Measurements from ENCODE around the gene GPR3.

The GPR3 gene

GRCh38 chr1:27372808-27373690 lies 19.4 kb upstream of the GPR3 start:
- TF ChIP-seq TAF1 (IDR thresholded peaks at IDR 0.05; ENCODE audit: low read depth, low read length) (no peak), POLR2AphosphoS5 (IDR thresholded peaks at IDR 0.05; ENCODE audit: low read depth, low read length) (no peak), PAX5 (IDR thresholded peaks at IDR 0.05; ENCODE audit: insufficient read depth, low read length, severe bottlenecking) (no peak), POU2F2 (IDR thresholded peaks at IDR 0.05; ENCODE audit: low read depth, low read length) (no peak), SPI1 (IDR thresholded peaks at IDR 0.05; ENCODE audit: low read depth, low read length) (no peak), POLR2A (IDR thresholded peaks at IDR 0.05; ENCODE audit: low read depth, low read length) (no peak)
- no peak for FAIRE-seq

GRCh38 chr1:27374362-27375086 lies 17.9 kb upstream of the GPR3 start, which contains the start of gene FCN3:
FCN3 (minus strand) TSS chr1:27374824; CDS start chr1:27374818, 6 bp downstream.
- FAIRE-seq, result no peak
- TF ChIP-seq SPI1 (IDR thresholded peaks at IDR 0.05; ENCODE audit: low read depth, low read length), result no peak
- no peak for TF ChIP-seq POLR2A (IDR thresholded peaks at IDR 0.05; ENCODE audit: low read depth, low read length)
- TF ChIP-seq POLR2AphosphoS5 (IDR thresholded peaks at IDR 0.05; ENCODE audit: low read depth, low read length), result no peak
- TF ChIP-seq POU2F2 (IDR thresholded peaks at IDR 0.05; ENCODE audit: low read depth, low read length), result no peak
- TF ChIP-seq TAF1 (IDR thresholded peaks at IDR 0.05; ENCODE audit: low read depth, low read length), result no peak
- TF ChIP-seq PAX5 (IDR thresholded peaks at IDR 0.05; ENCODE audit: insufficient read depth, low read length, severe bottlenecking), result no peak
- no peak for DNase-seq (ENCODE audit: insufficient read length, low spot score)

More at GRCh38 chr1:27372808-27373690, 19.4 kb upstream of the GPR3 start:
- DNase-seq (ENCODE audit: insufficient read length, low spot score), result no peak

- TF ChIP-seq SPI1 (IDR thresholded peaks at IDR 0.05; ENCODE audit: low read depth, low read length) (no peak), POLR2AphosphoS5 (IDR thresholded peaks at IDR 0.05; ENCODE audit: low read depth, low read length) (no peak), PAX5 (IDR thresholded peaks at IDR 0.05; ENCODE audit: insufficient read depth, low read length, severe bottlenecking) (no peak), TAF1 (IDR thresholded peaks at IDR 0.05; ENCODE audit: low read depth, low read length) (no peak), POU2F2 (IDR thresholded peaks at IDR 0.05; ENCODE audit: low read depth, low read length) (no peak), POLR2A (IDR thresholded peaks at IDR 0.05; ENCODE audit: low read depth, low read length) (no peak)
- DNase-seq (ENCODE audit: insufficient read length, low spot score) (no peak), FAIRE-seq (no peak)
Observed at GRCh38 chr1:27377760-27378495, 14.5 kb upstream of the GPR3 start.

DNA sequence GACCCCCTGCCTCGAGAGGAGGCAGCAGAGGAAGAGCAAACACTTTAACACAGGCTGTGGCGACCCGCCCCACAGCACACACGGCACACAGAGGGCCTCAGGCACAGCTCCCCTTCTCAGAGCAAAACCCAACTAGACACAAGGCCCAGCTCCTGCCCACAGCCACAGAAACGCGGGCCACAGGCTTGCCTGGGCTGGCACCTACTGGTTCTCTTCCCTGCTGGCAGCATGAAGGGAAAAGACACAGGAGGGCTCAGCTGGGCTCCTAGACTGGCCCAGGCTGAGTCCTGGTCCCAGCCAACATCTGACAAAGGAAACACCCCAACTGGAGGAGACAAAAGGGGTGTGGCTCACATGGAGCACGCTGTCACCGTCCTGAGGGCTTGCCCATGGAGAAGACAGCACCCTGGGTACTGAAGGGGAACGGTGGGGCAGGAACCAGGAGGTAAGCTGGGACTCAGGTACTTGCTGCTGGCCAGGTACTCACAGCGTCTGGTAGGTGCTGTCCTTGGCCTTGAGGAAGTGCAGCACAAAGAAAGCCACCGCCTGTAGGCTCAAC lies 12.8 kb upstream of the GPR3 start:
- TF ChIP-seq POLR2AphosphoS5 (IDR thresholded peaks at IDR 0.05; ENCODE audit: low read depth, low read length) (no peak), PAX5 (IDR thresholded peaks at IDR 0.05; ENCODE audit: insufficient read depth, low read length, severe bottlenecking) (no peak)
- FAIRE-seq, result no peak
- DNase-seq (ENCODE audit: insufficient read length, low spot score), result no peak

DNA sequence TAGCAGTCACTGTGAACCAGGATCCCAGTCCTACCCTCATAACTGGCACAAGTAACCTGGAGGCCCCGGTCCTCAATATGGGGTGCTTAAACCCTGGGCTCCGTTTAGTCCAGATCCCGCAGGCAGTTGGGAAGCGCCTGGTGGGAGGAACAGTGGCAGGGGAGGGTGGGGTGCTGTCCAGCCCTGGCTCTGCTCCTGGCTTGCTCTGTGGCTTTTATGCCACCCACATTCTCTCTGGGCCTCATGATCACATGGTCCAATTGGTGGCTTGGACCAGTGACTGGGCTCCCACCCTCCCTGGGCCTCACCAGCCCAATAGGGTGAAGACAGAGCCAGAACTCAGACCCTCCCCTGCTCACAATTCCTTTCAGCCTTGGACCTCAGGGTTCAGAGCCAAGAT lies 12.2 kb upstream of the GPR3 start:
- no peak for TF ChIP-seq TAF1 (IDR thresholded peaks at IDR 0.05; ENCODE audit: low read depth, low read length)
- no peak for TF ChIP-seq POLR2AphosphoS5 (IDR thresholded peaks at IDR 0.05; ENCODE audit: low read depth, low read length)
- no peak for TF ChIP-seq PAX5 (IDR thresholded peaks at IDR 0.05; ENCODE audit: insufficient read depth, low read length, severe bottlenecking)
- TF ChIP-seq SPI1 (IDR thresholded peaks at IDR 0.05; ENCODE audit: low read depth, low read length), result no peak
- no peak for TF ChIP-seq POU2F2 (IDR thresholded peaks at IDR 0.05; ENCODE audit: low read depth, low read length)
- TF ChIP-seq POLR2A (IDR thresholded peaks at IDR 0.05; ENCODE audit: low read depth, low read length), result no peak
- DNase-seq (ENCODE audit: insufficient read length, low spot score) (no peak), FAIRE-seq (no peak)

DNA sequence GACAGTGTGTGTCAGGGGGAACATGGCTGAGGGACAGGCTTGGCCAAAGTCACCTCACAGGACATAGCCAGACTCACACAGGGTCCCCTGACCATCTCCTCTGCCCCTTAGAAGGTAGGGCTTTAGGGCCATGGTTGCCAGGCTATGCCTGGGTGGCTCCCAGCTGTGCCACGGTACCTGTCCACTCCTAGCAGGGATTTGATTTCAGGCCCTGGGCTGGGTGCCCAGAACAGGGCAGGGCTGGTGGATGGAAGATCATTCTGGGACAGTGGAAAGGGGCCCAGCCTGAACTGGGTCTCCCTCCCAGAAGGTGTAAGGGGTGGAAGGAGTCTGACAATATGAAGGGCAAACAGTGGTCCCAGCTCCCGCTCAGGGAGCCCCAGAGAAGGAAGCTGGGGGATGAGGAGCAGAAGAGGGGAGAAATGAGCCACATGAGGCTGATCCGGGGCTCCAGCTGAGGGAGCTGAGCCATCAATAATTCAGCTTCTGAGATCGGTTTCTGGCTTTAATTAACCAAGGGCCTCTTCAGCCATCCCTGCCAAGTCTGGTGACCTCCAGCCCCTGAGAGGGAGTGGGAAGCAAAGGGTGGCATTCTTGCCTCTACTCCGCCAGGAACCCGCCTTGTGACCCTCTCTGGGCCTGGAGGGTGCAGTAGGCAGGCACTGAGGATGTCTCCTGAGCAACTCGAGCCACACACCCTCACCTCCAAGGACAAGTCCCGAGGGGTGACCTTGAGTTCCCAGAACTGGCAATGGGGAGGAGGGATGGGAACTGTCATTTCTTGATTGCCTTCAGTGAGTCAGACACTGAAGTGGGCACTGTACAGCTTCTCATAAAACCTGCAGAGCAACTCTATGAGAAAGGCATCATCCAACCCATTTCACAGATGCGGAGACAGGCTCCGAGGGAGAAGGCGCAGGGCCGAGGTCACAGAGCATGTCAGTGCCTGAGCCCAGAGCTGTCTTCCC lies 11.4 kb upstream of the GPR3 start:
- TF ChIP-seq TAF1 (IDR thresholded peaks at IDR 0.05; ENCODE audit: low read depth, low read length), result no peak
- TF ChIP-seq PAX5 (IDR thresholded peaks at IDR 0.05; ENCODE audit: insufficient read depth, low read length, severe bottlenecking), result no peak
- TF ChIP-seq POU2F2 (IDR thresholded peaks at IDR 0.05; ENCODE audit: low read depth, low read length), result no peak
- no peak for TF ChIP-seq SPI1 (IDR thresholded peaks at IDR 0.05; ENCODE audit: low read depth, low read length)
- TF ChIP-seq POLR2AphosphoS5 (IDR thresholded peaks at IDR 0.05; ENCODE audit: low read depth, low read length), result no peak
- no peak for TF ChIP-seq POLR2A (IDR thresholded peaks at IDR 0.05; ENCODE audit: low read depth, low read length)
- DNase-seq (ENCODE audit: insufficient read length, low spot score), result no peak
- no peak for FAIRE-seq

DNA sequence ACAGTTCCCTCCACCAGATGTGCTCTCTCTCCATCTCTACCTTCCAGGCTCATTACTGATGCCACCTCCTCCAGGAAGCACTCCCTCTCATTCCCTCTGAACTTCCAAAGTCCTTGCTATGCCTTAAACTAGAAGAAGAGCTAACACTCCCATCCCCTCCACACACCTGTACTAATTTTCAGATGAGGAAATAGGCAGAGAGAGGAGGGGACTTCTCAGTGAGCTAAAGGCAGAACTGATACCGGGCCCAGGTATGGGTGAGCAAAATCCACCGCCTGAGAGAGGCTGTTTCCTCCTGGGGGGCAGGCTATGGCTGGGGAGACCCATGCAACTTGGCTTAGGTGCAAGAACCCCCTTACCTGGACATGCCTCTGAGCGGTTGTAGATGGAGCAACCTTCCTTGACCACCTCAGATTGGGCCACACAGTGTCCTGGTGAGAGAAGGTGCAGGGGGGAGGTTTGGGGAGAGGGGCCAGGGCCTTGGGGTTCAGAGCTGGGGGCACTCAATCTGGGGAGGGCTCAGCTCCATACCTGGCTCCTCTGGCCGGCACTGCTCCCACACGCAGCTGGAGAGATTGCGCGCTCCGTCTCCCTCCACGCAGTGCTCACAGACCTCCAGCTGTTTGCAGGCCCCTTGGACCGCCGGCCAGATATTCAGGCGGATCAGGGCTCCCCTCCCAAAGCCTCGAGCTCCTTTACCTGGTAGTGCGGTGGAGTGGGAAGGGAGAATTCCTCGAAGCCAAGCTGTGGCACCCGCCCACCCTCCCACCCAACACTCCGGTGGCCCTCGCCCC lies 10.3 kb upstream of the GPR3 start:
- TF ChIP-seq SPI1 (IDR thresholded peaks at IDR 0.05; ENCODE audit: low read depth, low read length) (no peak), POLR2AphosphoS5 (IDR thresholded peaks at IDR 0.05; ENCODE audit: low read depth, low read length) (no peak), POLR2A (IDR thresholded peaks at IDR 0.05; ENCODE audit: low read depth, low read length) (no peak), PAX5 (IDR thresholded peaks at IDR 0.05; ENCODE audit: insufficient read depth, low read length, severe bottlenecking) (no peak), POU2F2 (IDR thresholded peaks at IDR 0.05; ENCODE audit: low read depth, low read length) (no peak), TAF1 (IDR thresholded peaks at IDR 0.05; ENCODE audit: low read depth, low read length) (no peak)
- FAIRE-seq, result no peak

More for the DNA sequence above, 10.3 kb upstream of the GPR3 start:
- DNase-seq (ENCODE audit: insufficient read length, low spot score), result no peak
